Right renal pelvis (tissue), 4 donors: ENCODE measurements around the gene IFI30. TPM values are rescaled to one million over a fixed set of nuclear protein-coding genes. Genes with fewer than 3 reads are reported as not detected.

Experiments
- DNase-seq, 4 donors: peaks; one replicate each; pipeline ENCODE4 v3.0.0-alpha.2; 2013; ENCODE audit warnings: low read depth in 4 of 4, low spot score in 3 of 4, missing footprints in 1 of 4
- polyA plus RNA-seq, 4 donors: library from polyadenylated mRNA; unstranded; fragments of 120-200 nt; gene quantifications; one replicate each; pipeline ENCODE4 v1.2.1, GENCODE V29; 2013; ENCODE audit not compliant: insufficient read length in 4 of 4

The IFI30 gene
- polyA plus RNA-seq, 4 donors: 14.7 to 21.6 (median 16.5) TPM

GRCh38 chr19:18167975-18168645 lies 5.5 kb upstream of the IFI30 start:
- no peak for DNase-seq

- no peak for DNase-seq
Observed at GRCh38 chr19:18168673-18169381, 4.8 kb upstream of the IFI30 start.

DNA sequence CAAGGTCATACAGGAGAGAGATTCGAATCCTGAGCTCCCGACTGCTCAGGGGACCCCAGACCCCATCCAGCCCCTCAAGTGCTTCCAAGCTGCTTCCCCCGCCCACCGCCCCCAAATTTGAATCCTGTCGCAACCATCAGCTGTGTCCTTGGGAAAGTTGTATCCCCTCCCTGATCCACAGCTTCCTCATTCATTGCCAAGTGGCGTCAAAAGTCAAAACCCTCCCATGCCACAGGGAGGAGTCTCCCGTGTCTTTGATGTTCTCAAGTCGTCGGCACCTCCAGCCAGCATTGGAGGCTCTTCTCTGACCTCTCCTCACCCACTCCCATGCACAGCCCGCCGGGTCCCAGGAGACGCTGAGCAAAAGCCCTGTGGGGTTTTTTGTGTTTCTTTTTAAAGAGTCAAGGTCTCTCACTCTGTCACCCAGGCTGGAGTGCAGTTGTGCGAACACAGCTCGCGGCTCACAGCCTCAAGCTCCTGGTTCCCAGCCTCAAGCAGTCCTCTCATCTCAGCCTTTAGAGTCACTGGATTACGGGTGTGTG lies 2.8 kb upstream of the IFI30 start:
- DNase-seq: no peak

- no peak for DNase-seq
Observed at GRCh38 chr19:18171605-18172327, 1.8 kb upstream of the IFI30 start.

GRCh38 chr19:18172331-18173053 lies 1.1 kb upstream of the IFI30 start:
- no peak for DNase-seq

GRCh38 chr19:18173054-18173571 lies 500 bp upstream of the IFI30 start:
- no peak for DNase-seq

DNA sequence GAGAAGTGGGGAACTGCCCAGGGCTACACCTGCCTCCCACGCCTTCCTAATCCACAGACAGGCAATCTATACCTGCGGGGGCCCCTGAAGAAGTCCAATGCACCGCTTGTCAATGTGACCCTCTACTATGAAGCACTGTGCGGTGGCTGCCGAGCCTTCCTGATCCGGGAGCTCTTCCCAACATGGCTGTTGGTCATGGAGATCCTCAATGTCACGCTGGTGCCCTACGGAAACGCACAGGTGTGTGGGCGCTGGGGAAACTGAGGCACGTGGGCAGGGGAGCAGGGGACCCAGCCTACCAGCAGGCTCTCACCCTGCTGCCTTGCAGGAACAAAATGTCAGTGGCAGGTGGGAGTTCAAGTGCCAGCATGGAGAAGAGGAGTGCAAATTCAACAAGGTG lies 1.4 kb downstream of the IFI30 start:
- DNase-seq: no peak

GRCh38 chr19:18176367-18177310 lies 3.0 kb downstream of the IFI30 start:
- no peak for DNase-seq

- no peak for DNase-seq
Observed at GRCh38 chr19:18179957-18180356, 6.3 kb downstream of the IFI30 start.

- no peak for DNase-seq
Observed at GRCh38 chr19:18183529-18183928, 9.9 kb downstream of the IFI30 start.

GRCh38 chr19:18185538-18185937 lies 11.9 kb downstream of the IFI30 start:
- DNase-seq: no peak

DNA sequence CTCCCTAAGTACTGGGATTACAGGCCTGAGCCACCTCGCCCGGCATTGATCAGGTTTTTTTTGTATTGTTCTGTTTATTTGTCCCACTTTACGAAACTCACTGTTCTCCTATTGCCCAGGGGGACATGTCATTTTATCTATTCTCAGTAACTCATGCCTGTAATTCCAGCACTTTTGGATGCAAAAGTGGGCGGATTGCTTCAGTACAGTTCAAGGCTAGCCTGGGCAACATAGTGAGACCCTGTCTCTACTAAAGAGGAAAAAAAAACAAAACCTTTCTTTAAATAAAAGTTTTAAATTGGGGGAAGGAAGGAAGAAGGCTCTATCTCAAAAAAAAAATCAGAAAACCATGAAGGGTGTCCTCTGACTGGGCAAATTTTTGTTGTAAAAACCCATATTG lies 16.7 kb downstream of the IFI30 start:
- DNase-seq: no peak

- no peak for DNase-seq
Observed at GRCh38 chr19:18191640-18192062, 18.0 kb downstream of the IFI30 start.

GRCh38 chr19:18192673-18193387 lies 19.2 kb downstream of the IFI30 start, which contains the start of gene MPV17L2:
Gene MPV17L2, plus strand, starts transcription at chr19:18193218. Its CDS starts 64 bp downstream, at chr19:18193282.
- peak; percentile 99 to 100 (median 100) for DNase-seq

- DNase-seq: no peak
Observed at GRCh38 chr19:18193388-18194180, 20.0 kb downstream of the IFI30 start.

DNA sequence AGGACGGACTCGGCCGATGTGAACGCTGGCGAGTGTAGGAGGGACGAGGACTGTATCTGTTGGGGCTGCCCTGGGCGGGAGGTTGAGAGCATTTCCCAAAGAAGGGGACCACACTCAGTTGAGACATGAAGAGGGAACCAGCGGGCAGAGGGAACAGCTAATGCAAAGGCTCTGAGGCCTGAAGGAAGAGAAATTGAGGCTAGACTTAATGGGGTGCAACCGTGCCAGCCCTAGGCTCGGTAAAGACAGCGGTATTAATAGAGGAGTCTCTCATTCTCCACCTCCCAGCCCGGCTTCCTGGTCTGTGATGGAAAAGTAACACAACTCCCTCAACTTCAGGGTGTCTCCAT lies 20.5 kb downstream of the IFI30 start:
- no peak for DNase-seq

DNA sequence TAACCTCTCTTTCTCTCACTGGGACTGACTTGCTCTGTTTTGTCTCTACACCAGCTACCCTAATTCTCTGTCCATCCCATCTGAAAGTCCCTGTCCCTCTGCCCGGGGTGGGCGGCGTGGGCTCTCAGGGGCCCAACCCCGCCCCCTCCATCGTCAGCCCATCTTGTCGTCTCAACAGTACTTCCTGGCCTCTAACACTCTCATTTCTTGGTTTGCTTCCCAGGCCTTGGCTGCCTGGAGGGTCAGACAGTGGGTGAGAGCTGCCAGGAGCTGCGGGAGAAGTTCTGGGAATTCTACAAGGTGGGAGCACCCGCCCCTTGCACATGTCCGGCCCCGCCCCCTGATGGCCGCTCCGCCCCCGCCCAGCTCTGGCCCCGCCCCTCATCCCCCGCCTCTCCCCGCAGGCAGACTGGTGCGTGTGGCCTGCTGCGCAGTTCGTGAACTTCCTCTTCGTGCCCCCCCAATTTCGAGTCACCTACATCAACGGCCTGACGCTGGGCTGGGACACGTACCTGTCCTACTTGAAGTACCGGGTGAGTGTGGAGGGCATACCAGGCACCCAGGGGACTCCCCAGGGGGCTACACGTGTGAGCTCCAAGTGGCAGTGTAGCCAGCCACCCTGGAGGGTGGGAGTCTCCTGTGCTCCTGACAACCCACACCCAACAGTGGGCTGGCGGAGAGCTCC lies 21.1 kb downstream of the IFI30 start:
- no peak for DNase-seq
